Measurements from ENCODE around the gene ORC5.

DNA sequence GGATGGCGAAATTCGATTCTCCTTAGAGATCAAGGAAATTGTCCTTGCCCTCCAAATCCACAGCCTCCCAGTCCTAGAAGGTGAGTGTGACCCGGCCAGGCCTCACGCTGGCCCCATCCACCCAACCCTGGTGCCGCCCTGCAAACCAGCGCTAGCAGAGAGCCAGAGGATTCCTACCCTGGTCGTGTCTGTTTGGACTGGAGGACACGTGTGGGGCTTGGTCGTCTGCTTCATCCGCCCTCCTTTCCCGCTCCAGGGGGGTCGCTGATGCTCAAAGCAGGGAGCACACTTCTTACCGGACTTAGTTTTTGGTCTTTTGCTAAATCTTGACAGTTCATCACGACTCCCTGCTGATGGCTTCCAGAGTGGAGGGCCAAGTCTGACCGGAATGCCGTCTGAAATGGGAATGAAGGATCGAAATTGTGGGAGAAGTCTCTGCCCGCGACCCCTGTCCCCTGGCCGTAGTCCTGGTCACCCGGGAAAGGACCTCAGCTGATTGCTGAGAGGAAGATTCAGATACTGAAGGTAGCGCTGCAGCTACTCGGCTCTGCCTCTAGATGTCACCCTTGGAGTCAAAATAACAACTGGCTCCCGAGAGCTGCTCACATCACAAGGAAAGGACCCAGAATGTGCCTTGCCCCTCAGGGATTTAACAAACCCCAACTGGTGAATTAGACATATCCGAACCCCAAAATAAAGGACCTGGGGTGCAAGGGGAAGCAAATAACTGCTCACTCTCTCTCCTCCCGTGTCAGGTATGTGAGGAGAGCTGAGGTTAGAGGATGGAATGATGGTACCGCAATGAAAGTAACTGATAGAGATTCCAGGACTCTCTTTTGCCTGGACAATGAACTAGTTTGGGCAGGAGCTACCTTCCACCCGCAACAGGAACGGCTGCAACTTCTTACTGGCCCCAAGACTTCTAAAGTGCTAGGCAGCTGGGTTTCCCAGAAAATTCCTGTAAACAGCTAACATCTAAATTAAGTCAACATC lies 23.5 kb upstream of the ORC5 start:
- TF ChIP-seq, protein P1, sequence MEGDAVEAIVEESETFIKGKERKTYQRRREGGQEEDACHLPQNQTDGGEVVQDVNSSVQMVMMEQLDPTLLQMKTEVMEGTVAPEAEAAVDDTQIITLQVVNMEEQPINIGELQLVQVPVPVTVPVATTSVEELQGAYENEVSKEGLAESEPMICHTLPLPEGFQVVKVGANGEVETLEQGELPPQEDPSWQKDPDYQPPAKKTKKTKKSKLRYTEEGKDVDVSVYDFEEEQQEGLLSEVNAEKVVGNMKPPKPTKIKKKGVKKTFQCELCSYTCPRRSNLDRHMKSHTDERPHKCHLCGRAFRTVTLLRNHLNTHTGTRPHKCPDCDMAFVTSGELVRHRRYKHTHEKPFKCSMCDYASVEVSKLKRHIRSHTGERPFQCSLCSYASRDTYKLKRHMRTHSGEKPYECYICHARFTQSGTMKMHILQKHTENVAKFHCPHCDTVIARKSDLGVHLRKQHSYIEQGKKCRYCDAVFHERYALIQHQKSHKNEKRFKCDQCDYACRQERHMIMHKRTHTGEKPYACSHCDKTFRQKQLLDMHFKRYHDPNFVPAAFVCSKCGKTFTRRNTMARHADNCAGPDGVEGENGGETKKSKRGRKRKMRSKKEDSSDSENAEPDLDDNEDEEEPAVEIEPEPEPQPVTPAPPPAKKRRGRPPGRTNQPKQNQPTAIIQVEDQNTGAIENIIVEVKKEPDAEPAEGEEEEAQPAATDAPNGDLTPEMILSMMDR (conservative IDR thresholded peaks at IDR 0.05; ENCODE audit: low read depth in 2 of 2): peak; percentile 80 to 88
- TF ChIP-seq ZNF114 (CRISPR knock-in tag; IDR thresholded peaks at IDR 0.05): no peak
- no peak for TF ChIP-seq EZH2 (IDR thresholded peaks at IDR 0.05; ENCODE audit: low read depth, unreplicated experiment)
- no peak for TF ChIP-seq POLR2AphosphoS5 (IDR thresholded peaks at IDR 0.05; ENCODE audit: low read depth)
- no peak for TF ChIP-seq CREB1 (CRISPR knock-in tag; IDR thresholded peaks at IDR 0.05; ENCODE audit: low read depth)
- TF ChIP-seq JUNB (IDR thresholded peaks at IDR 0.05; ENCODE audit: unreplicated experiment): no peak
